ENCODE data around the gene LPAR2. TPM values are rescaled to one million over a fixed set of nuclear protein-coding genes. Genes with fewer than 3 reads are reported as not detected.

The LPAR2 gene
- polyA plus RNA-seq, 3 donors = 1.9 to 108 (median 2.2) TPM

DNA sequence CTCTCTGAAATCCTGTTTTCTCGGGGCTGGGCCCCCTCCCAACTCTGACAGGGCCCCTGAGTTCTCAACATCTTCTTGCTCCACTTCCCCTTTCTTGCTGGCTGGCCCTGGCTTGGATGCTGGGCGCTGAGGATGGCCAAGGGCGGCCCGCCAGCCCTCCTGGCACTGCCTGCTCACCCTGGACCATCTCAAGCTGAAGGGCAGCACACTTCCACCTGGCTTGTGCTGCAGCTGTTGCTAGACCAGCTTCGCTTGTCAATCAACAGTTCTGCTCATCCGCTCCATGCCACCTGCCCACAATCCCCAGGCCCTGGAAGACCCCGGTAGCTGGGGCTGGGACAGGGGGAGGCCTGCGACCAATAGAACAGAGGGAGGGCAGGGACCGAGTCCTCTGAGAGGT lies 22.3 kb upstream of the LPAR2 start:
- Histone ChIP-seq H3K27ac (ENCODE audit: low read depth in 1 of 2, low read length in 2 of 2) (peak overlapping the region in 1 of 2 donors; percentile 14), H3K9ac (ENCODE audit: insufficient read depth, low read length, poor library complexity, severe bottlenecking) (no peak overlapping the region), H3K4me2 (replicated peaks; ENCODE audit: extremely low read depth, low read length, poor library complexity, severe bottlenecking) (no peak overlapping the region), H3K9me3 (replicated peaks in 1 of 2; ENCODE audit: control insufficient read depth in 1 of 2, insufficient read depth in 1 of 2, low read length in 2 of 2) (no peaks in the 10 kb centered on the region), H3K79me2 (ENCODE audit: insufficient read depth, low read length) (no peaks in the 10 kb centered on the region), H3K4me3 (replicated peaks in 1 of 3; ENCODE audit: low read depth in 2 of 3, low read length in 3 of 3) (no peak overlapping the region), H3K4me1 (ENCODE audit: control insufficient read depth in 1 of 2, insufficient read depth in 2 of 2, low read length in 2 of 2) (no peaks in the 10 kb centered on the region), H2AFZ (ENCODE audit: insufficient read depth, low read depth, low read length, poor library complexity, severe bottlenecking) (no peak overlapping the region), H3K27me3 (ENCODE audit: control insufficient read depth in 2 of 2, insufficient read depth in 2 of 2, low read length in 2 of 2) (no peaks in the 10 kb centered on the region), H3K36me3 (replicated peaks in 1 of 2; ENCODE audit: control insufficient read depth in 1 of 2, insufficient read depth in 2 of 2, low read length in 2 of 2) (peaks cover 93 to 98% of the 10 kb centered on the region in 2 donors), H4K20me1 (ENCODE audit: insufficient read depth, low read length) (peaks cover 11% of the 10 kb centered on the region)
- peaks cover 83 to 100% of the 10 kb centered on the region in 2 donors for H3K36me3 Mint-ChIP-seq
- intact Hi-C loops (cut with micrococcal nuclease) = no loop called here
- H3K27ac Mint-ChIP-seq = peak overlapping the region in 2 of 7 donors; percentile 26 to 67
- H3K4me3 Mint-ChIP-seq = no peak overlapping the region
- WGBS (ENCODE audit: insufficient coverage) = 84% methylated on average over 8 of the region's 9 CpGs
- TF ChIP-seq, protein P1, sequence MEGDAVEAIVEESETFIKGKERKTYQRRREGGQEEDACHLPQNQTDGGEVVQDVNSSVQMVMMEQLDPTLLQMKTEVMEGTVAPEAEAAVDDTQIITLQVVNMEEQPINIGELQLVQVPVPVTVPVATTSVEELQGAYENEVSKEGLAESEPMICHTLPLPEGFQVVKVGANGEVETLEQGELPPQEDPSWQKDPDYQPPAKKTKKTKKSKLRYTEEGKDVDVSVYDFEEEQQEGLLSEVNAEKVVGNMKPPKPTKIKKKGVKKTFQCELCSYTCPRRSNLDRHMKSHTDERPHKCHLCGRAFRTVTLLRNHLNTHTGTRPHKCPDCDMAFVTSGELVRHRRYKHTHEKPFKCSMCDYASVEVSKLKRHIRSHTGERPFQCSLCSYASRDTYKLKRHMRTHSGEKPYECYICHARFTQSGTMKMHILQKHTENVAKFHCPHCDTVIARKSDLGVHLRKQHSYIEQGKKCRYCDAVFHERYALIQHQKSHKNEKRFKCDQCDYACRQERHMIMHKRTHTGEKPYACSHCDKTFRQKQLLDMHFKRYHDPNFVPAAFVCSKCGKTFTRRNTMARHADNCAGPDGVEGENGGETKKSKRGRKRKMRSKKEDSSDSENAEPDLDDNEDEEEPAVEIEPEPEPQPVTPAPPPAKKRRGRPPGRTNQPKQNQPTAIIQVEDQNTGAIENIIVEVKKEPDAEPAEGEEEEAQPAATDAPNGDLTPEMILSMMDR (IDR thresholded peaks at IDR 0.05) = no peak
- H3K9me3 Mint-ChIP-seq = no peaks in the 10 kb centered on the region
- no peaks in the 10 kb centered on the region for H3K4me1 Mint-ChIP-seq
- H3K27me3 Mint-ChIP-seq (ENCODE audit: low read depth in 3 of 3) = peaks cover 0 to 7% (median 2%) of the 10 kb centered on the region in 3 donors
- no peak for DNase-seq

DNA sequence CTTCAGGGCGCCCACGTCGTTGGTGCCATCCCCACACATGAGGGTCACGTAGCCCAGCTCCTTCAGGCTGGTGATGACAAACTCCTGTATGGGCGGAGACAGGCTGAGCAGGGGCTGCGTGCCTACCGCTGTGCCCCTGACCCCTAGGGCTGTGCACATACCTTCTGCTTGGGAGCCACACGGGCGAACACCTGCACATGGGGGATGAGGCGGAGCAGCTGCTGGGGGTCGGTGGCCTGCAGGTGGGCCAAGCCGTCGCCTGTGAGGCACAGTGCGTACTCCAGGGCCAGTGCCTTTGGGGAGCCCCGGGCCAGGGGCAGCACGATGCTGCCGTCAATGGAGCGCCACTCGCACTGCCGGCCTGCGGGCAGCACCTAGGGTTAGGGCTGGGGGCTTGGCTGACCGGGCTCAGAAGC lies 21.6 kb upstream of the LPAR2 start:
- TF ChIP-seq, protein P1 (IDR thresholded peaks at IDR 0.05) = no peak
- no peak for DNase-seq
- Histone ChIP-seq H3K9ac (ENCODE audit: insufficient read depth, low read length, poor library complexity, severe bottlenecking) (no peak overlapping the region), H3K27ac (ENCODE audit: low read depth in 1 of 2, low read length in 2 of 2) (no peak overlapping the region), H3K4me2 (replicated peaks; ENCODE audit: extremely low read depth, low read length, poor library complexity, severe bottlenecking) (no peak overlapping the region), H3K27me3 (ENCODE audit: control insufficient read depth in 2 of 2, insufficient read depth in 2 of 2, low read length in 2 of 2) (no peaks in the 10 kb centered on the region), H2AFZ (ENCODE audit: insufficient read depth, low read depth, low read length, poor library complexity, severe bottlenecking) (no peak overlapping the region), H4K20me1 (ENCODE audit: insufficient read depth, low read length) (peaks cover 11% of the 10 kb centered on the region), H3K4me3 (replicated peaks in 1 of 3; ENCODE audit: low read depth in 2 of 3, low read length in 3 of 3) (no peak overlapping the region), H3K9me3 (replicated peaks in 1 of 2; ENCODE audit: control insufficient read depth in 1 of 2, insufficient read depth in 1 of 2, low read length in 2 of 2) (no peaks in the 10 kb centered on the region), H3K79me2 (ENCODE audit: insufficient read depth, low read length) (no peaks in the 10 kb centered on the region), H3K36me3 (replicated peaks in 1 of 2; ENCODE audit: control insufficient read depth in 1 of 2, insufficient read depth in 2 of 2, low read length in 2 of 2) (peaks cover 92 to 97% of the 10 kb centered on the region in 2 donors), H3K4me1 (ENCODE audit: control insufficient read depth in 1 of 2, insufficient read depth in 2 of 2, low read length in 2 of 2) (no peaks in the 10 kb centered on the region)
- no peaks in the 10 kb centered on the region for H3K4me1 Mint-ChIP-seq
- H3K9me3 Mint-ChIP-seq = no peaks in the 10 kb centered on the region
- peaks cover 0 to 7% (median 2%) of the 10 kb centered on the region in 3 donors for H3K27me3 Mint-ChIP-seq (ENCODE audit: low read depth in 3 of 3)
- intact Hi-C loops (cut with micrococcal nuclease) = no loop called here
- peak overlapping the region in 3 of 7 donors; percentile 23 to 71 (median 59) for H3K27ac Mint-ChIP-seq
- no peak overlapping the region for H3K4me3 Mint-ChIP-seq
- peaks cover 82 to 100% of the 10 kb centered on the region in 2 donors for H3K36me3 Mint-ChIP-seq
- over 99% methylated on average over 20 of the region's 22 CpGs for WGBS (ENCODE audit: insufficient coverage)
